NCI-H2107 treated with DMSO at 0.1 percent for 48 hours (cell line): ENCODE data around the gene HMGN1.
"Not testable (repeated sequence)": the region's sequence is repeated elsewhere in the genome, so short reads cannot be mapped to it uniquely, and the experiment has no call there.

ENCODE experiments used
- DNase-seq: peaks from one replicate; lab custom pipeline; 2025; ENCODE audit not compliant: unreplicated experiment; lab: John Stamatoyannopoulos, UW

Gene HMGN1

GRCh38 chr21:39348355-39349210 is at the start of gene HMGN1:
Gene HMGN1 (minus strand): TSS chr21:39349088. CDS start chr21:39348917, 171 bp downstream.
- DNase-seq: peak; percentile 91

GRCh38 chr21:39397646-39398385 is 48.9 kb upstream of the HMGN1 start:
- no peak for DNase-seq

- DNase-seq: no peak
Measured at GRCh38 chr21:39392981-39393380, 44.1 kb upstream of the HMGN1 start.

- no peak for DNase-seq
Measured at GRCh38 chr21:39390212-39390765, 41.4 kb upstream of the HMGN1 start.

GRCh38 chr21:39388811-39389155 is 39.9 kb upstream of the HMGN1 start:
- no peak for DNase-seq

- peak; percentile 72 for DNase-seq
Measured at GRCh38 chr21:39388038-39388810, 39.3 kb upstream of the HMGN1 start.

GRCh38 chr21:39387461-39388037 is 38.7 kb upstream of the HMGN1 start:
- DNase-seq: peak; percentile 95

GRCh38 chr21:39386899-39387298 is 38.0 kb upstream of the HMGN1 start:
- no peak for DNase-seq

GRCh38 chr21:39386194-39386593 is 37.3 kb upstream of the HMGN1 start:
- DNase-seq: no peak

GRCh38 chr21:39385299-39386145 is 36.6 kb upstream of the HMGN1 start:
- peak; percentile 47 for DNase-seq

GRCh38 chr21:39384674-39385298 is 35.9 kb upstream of the HMGN1 start:
- no peak for DNase-seq

- not testable (repeated sequence) for DNase-seq
Measured at GRCh38 chr21:39382096-39382495, 33.2 kb upstream of the HMGN1 start.

GRCh38 chr21:39381009-39381408 is 32.1 kb upstream of the HMGN1 start:
- no peak for DNase-seq

- DNase-seq: peak; percentile 64
Measured at GRCh38 chr21:39379986-39380891, 31.4 kb upstream of the HMGN1 start.

GRCh38 chr21:39377444-39378050 is 28.7 kb upstream of the HMGN1 start:
- DNase-seq: no peak

- DNase-seq: no peak
Measured at GRCh38 chr21:39375446-39375845, 26.6 kb upstream of the HMGN1 start.

- DNase-seq: no peak
Measured at GRCh38 chr21:39374046-39374445, 25.2 kb upstream of the HMGN1 start.

GRCh38 chr21:39373634-39374033 is 24.7 kb upstream of the HMGN1 start:
- peak; percentile 18 for DNase-seq
